NCI-H2196 (cell line): ENCODE results near the gene MBTPS1.

Source experiments
- DNase-seq: peaks from one replicate; lab custom pipeline; 2025; ENCODE audit not compliant: unreplicated experiment; lab: John Stamatoyannopoulos, UW

Gene MBTPS1

GRCh38 chr16:84040823-84041820 is 75.6 kb downstream of the MBTPS1 start:
- DNase-seq, result peak; percentile 19

GRCh38 chr16:84040226-84040822 is 76.4 kb downstream of the MBTPS1 start:
- no peak for DNase-seq

- no peak for DNase-seq
Observed at GRCh38 chr16:84039696-84040095, 77.0 kb downstream of the MBTPS1 start.

GRCh38 chr16:84038469-84038868 is 78.3 kb downstream of the MBTPS1 start:
- DNase-seq, result no peak

GRCh38 chr16:84036982-84037425 is 79.7 kb downstream of the MBTPS1 start:
- peak; percentile 3 for DNase-seq

- no peak for DNase-seq
Observed at GRCh38 chr16:84036131-84036530, 80.6 kb downstream of the MBTPS1 start.

GRCh38 chr16:84034516-84034915 is 82.2 kb downstream of the MBTPS1 start:
- no peak for DNase-seq

GRCh38 chr16:84033251-84034195 is 83.2 kb downstream of the MBTPS1 start:
- no peak for DNase-seq

GRCh38 chr16:84032458-84033178 is 84.1 kb downstream of the MBTPS1 start:
- no peak for DNase-seq

GRCh38 chr16:84031556-84031955 is 85.2 kb downstream of the MBTPS1 start:
- DNase-seq, result no peak

GRCh38 chr16:84029297-84030047 is 87.3 kb downstream of the MBTPS1 start:
- DNase-seq, result no peak

GRCh38 chr16:84027625-84028024 is 89.1 kb downstream of the MBTPS1 start:
- no peak for DNase-seq

GRCh38 chr16:84026606-84027005 is 90.1 kb downstream of the MBTPS1 start:
- no peak for DNase-seq

GRCh38 chr16:84024854-84025253 is 91.9 kb downstream of the MBTPS1 start:
- DNase-seq, result no peak

GRCh38 chr16:84022644-84023043 is 94.1 kb downstream of the MBTPS1 start:
- DNase-seq, result no peak

- no peak for DNase-seq
Observed at GRCh38 chr16:84021488-84021887, 95.3 kb downstream of the MBTPS1 start.

GRCh38 chr16:84020353-84020752 is 96.4 kb downstream of the MBTPS1 start:
- DNase-seq, result no peak

- no peak for DNase-seq
Observed at GRCh38 chr16:84018710-84019109, 98.0 kb downstream of the MBTPS1 start.

GRCh38 chr16:84016477-84016876 is 100.3 kb downstream of the MBTPS1 start:
- DNase-seq, result no peak

GRCh38 chr16:84015399-84015798 is 101.3 kb downstream of the MBTPS1 start:
- DNase-seq, result no peak
